Neuron (in vitro differentiated cells): ENCODE data around the gene CEP68.
A peak's percentile ranks its signal among the peaks of the same experiment; 100 is the strongest.

Experiments
- H2AFZ ChIP-seq: one replicate; pipeline ENCODE4 v1.6.1; 2013; ENCODE audit warnings: low read depth, mild to moderate bottlenecking, inconsistent platforms, low read length, moderate library complexity
- H3K27me3 ChIP-seq: one replicate; pipeline ENCODE4 v1.6.1; 2013; ENCODE audit warnings: low read length; ENCODE audit not compliant: insufficient read depth
- H3K36me3 ChIP-seq: one replicate; pipeline ENCODE4 v1.6.1; 2013; ENCODE audit warnings: low read length; ENCODE audit not compliant: insufficient read depth
- H3K4me1 ChIP-seq: one replicate; pipeline ENCODE4 v1.6.1; 2013; ENCODE audit warnings: low read length; ENCODE audit not compliant: insufficient read depth
- H3K4me3 ChIP-seq: 2 replicates; pipeline ENCODE4 v1.5.1; 2013; ENCODE audit warnings: mild to moderate bottlenecking, low read length, moderate library complexity
- H3K9me3 ChIP-seq: one replicate; pipeline ENCODE4 v1.6.1; 2013; ENCODE audit warnings: low read length

CEP68 gene

DNA sequence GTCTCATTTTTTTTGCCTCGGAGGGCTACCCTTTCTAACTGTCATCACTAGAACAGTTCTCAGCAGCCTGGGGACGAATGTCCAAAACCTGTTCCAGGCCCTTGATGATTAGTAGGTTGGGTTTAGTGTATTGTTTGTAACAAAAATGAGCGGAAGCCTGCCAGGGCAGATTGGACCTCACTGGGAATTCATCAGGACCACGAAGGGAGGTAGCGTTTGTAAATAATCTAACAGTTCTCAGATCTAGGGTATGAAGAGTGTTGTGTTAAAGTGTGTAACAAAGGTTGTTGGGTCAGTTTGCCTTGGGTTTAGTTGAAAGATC, 799 bp downstream of the CEP68 start:
- H3K36me3 ChIP-seq, result no peaks in the 10 kb centered on the region
- no peaks in the 10 kb centered on the region for H3K27me3 ChIP-seq
- no peaks in the 10 kb centered on the region for H3K9me3 ChIP-seq
- peak overlapping the region; percentile 89 for H3K4me3 ChIP-seq
- H2AFZ ChIP-seq, result peak overlapping the region; percentile 78
- H3K4me1 ChIP-seq, result peaks cover 11% of the 10 kb centered on the region

DNA sequence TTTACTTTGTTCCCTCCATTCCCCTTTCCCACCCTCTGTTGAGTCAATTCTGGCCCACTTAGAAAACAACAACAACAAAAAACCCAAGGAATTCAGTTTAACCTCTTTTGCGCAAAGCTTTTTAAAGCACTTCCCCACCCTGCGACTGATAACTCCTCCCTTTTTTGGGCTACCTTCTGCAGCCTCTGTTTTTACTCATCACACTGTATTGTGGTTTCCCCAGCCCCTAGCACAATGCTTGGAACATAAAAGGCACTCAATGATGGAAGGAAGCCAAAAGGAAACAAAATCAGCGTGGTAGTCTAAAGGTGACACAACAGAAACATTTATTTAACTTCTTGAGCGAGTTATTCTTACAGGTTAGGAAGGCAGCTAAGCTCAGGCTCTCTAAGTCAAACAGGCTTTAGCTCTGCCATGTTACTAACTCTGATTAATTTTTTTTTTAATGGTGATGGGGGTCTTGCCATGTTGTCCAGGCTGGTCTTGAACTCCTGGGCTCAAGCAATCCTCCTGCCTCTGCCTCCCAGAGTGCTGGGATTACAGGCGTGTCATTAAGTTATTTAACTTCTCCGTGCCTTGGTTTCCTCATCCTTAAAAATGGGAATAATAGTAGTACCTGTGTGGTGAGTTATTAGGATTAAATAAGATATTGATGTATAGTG, 1.3 kb downstream of the CEP68 start:
- Histone ChIP-seq H3K4me3 (peak overlapping the region; percentile 89), H3K36me3 (no peaks in the 10 kb centered on the region), H2AFZ (no peak overlapping the region), H3K27me3 (no peaks in the 10 kb centered on the region), H3K9me3 (no peaks in the 10 kb centered on the region), H3K4me1 (peaks cover 11% of the 10 kb centered on the region)

DNA sequence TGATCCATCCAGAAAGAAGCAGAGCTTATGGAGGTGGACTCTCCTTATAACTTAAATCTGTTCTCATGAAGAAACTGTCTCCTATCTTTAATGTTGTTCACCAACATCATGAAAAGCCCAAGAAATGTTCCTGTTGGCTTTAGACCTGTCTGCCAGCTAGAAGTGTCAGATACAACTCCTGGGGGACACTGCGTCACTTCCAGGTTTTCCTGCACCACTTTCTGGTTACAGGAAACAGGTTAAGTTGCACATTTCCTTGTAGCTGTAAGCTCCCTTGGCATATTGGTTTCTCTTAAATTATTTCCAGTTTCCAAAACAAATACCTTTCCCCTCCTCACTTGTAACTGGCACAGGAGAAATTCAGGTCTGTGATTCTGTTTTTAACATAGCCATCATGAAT, 2.9 kb downstream of the CEP68 start:
- H3K27me3 ChIP-seq, result no peaks in the 10 kb centered on the region
- no peak overlapping the region for H2AFZ ChIP-seq
- no peaks in the 10 kb centered on the region for H3K9me3 ChIP-seq
- H3K36me3 ChIP-seq, result peaks cover 2% of the 10 kb centered on the region
- peaks cover 11% of the 10 kb centered on the region for H3K4me1 ChIP-seq
- H3K4me3 ChIP-seq, result no peak overlapping the region

DNA sequence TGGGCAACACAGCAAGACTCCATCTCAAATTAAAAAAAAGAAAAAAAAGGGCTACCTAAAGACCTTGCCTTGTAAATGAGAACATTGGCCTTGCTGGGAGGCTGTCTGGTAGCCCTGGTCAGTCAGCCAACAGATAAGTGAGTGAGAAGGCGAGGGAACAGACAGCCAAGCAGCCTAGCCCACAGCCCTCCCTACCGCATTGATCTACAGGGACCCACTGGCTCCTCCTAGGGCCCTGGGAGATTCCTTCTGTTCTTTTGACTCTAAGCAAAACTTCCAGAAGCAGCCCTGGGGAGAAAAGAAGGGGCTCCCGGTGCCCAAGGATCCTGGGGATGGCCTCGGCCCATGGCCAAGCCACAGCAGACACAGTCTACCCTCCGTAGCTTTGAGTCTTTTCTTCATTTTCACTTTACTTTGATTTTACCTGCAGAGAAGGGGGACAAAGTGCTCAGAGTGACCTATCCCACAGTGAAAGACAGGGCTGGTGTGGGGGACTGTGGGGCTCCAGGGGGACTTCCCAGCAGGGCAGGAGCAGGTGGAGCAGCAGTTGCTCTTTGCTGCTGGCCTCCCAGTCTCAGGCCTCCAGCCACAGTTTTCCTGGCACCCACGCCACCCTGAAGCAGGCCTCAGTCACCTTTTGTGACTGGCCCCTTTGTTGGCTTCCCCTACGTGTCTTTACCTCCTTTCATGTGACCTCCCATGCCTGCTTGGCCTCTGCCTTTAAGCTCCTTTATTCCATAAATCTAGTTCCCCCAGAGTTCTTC, 5.1 kb downstream of the CEP68 start:
- no peaks in the 10 kb centered on the region for H3K27me3 ChIP-seq
- no peaks in the 10 kb centered on the region for H3K9me3 ChIP-seq
- peaks cover 11% of the 10 kb centered on the region for H3K4me1 ChIP-seq
- no peak overlapping the region for H3K4me3 ChIP-seq
- H3K36me3 ChIP-seq, result peaks cover 4% of the 10 kb centered on the region
- H2AFZ ChIP-seq, result no peak overlapping the region

DNA sequence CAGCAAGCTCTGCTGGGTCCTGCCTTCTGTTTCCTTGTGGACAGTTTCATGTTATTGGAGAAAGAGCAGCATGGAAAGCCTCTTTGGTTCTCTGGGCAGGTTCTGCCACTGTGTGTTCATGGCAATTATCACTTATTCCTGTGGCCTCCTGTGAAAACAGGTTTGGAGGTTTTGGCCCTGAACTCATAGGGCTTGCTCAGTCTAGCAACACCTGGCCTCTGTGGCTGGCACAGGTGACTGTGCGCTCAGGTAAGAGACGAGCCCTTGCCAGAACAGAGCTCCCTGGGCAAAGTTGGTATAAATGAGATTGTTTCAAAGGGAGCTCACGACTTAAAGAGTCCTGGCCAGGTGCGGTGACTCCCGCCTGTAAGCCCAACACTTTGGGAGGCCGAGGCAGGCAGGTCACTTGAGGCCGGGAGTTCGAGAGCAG, 5.7 kb downstream of the CEP68 start:
- Histone ChIP-seq H3K4me1 (peaks cover 11% of the 10 kb centered on the region), H3K27me3 (no peaks in the 10 kb centered on the region), H3K4me3 (no peak overlapping the region)

DNA sequence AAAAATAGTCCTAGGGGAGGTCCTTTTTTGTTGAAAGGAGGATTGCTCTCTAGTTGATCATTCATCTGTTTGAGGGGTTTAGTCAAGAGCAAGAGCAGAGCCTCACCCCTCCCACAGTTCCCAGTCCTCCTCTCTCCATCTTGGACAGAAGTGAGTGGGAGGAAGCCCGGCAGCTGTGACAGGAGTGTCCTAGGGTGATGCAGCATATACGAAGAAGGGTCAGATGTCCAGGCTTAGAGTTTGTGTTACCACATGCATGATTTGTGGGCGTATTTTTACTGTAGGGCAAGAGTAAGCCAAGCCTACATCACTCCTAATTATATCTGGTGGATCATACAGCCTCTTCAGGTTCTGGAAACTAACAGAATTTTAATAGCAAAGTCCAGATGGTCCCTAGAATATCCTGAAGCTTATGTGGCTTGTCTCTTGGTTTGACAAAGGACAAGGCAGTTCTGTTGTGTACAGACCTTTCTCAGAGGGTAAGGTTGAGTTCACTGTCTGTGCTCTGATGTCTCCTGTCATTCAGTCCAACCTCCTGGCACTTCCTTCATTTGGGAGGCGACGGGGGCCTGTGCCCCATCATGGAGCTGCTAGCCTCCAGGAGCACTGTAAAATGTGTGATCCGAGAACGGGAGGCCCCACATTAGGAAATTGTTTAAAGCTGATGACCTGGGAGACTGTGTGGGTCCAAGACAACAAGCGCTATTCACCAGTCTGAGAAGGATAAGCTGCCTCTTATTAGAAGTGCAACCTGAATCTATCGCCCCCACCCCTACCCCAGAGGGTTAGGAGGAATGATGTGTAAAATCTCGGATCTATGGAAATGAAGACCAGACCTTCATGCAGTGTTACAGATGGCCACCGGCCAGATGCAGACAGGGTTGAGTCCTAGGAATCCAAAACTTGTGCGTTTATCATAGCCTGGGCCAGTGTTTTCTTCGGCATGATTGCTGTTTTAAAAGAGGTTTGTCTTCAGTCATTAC, 6.9 kb downstream of the CEP68 start:
- H3K4me3 ChIP-seq, result no peak overlapping the region
- no peaks in the 10 kb centered on the region for H3K9me3 ChIP-seq
- H2AFZ ChIP-seq, result no peak overlapping the region
- H3K27me3 ChIP-seq, result no peaks in the 10 kb centered on the region
- H3K4me1 ChIP-seq, result peaks cover under 1% of the 10 kb centered on the region
- H3K36me3 ChIP-seq, result peaks cover 4% of the 10 kb centered on the region

More for the DNA sequence above, 5.7 kb downstream of the CEP68 start:
- H3K36me3 ChIP-seq, result peaks cover 4% of the 10 kb centered on the region
- no peak overlapping the region for H2AFZ ChIP-seq
- no peaks in the 10 kb centered on the region for H3K9me3 ChIP-seq

DNA sequence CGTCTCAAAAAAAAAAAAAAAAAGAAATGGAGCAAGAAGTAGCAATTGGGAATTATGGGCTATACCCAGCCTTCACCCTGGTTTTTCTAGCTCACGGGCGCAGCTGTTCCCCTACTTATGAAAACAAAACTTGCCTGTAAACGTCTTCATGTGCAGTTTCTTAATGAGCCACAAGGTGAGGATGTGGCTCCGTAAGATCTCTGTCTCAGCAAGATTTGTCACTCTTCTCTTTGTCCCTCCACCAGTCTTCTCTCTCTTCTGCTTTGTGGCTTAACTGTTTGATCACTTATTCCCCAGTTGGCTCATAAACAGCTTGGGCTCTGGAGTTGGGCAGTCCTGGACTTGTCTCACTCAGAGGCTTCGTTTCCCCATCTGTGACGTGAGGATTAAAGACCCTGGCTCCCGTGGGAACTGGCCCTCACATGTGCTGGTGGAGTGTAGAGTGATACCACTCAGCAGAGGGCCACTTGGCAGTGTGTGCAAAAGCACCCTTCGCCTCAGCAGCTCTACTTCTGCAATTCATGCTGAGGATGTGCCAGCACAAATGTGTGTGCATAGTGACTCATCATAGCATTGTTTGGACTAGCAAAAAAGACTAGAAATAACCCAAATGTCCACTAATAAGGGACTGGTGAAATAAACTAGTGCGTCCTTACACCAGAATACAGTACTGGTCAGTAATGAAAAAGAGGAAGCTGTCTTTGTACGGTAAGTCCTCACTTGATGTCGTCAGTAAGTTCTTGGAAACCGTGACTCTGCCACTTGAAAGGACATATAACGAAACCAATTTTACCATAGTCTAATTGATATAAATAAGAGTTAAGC, 8.7 kb downstream of the CEP68 start:
- H3K4me1 ChIP-seq, result no peaks in the 10 kb centered on the region
- no peaks in the 10 kb centered on the region for H3K9me3 ChIP-seq
- no peak overlapping the region for H3K4me3 ChIP-seq
- no peak overlapping the region for H2AFZ ChIP-seq
- peaks cover 16% of the 10 kb centered on the region for H3K36me3 ChIP-seq
- no peaks in the 10 kb centered on the region for H3K27me3 ChIP-seq

DNA sequence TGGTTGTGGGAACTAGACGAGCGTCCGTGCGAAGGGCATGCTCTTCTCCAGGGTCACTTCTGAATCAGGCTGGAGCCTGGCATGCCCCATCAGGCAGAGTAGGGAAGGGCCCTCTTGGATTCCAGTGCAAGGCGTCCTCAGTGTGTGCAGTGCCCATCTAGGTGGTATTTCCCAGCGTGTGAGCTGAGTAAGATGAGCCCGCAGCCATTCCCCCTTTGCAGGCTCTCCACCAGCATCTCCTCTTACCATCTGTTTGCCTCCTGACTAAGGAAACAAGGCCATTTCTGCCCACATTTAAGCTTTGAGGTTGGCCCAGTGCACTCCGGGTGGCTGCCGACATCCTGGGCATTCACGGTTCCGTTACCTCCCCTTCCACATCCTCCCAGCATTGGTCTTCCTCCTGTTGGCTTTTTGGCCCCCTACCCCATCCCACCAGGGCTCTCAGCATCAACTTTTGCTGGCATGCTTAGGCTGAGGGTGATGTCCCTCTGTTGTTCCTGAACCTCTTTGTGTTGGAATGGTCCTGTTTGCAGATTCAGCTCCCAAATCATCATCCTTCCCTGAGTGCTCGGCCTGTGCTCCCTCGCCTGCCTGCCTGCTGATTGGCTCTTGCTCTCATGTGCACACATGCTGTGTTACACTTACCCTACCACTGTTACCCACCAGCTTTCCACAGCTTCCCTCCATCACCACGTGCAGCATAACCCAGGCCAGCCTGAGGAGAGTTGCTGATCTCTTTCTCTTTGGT, 11.8 kb downstream of the CEP68 start:
- H3K36me3 ChIP-seq, result peaks cover 46% of the 10 kb centered on the region
- no peaks in the 10 kb centered on the region for H3K9me3 ChIP-seq
- H3K27me3 ChIP-seq, result no peaks in the 10 kb centered on the region
- no peak overlapping the region for H3K4me3 ChIP-seq
- H2AFZ ChIP-seq, result no peak overlapping the region
- H3K4me1 ChIP-seq, result no peaks in the 10 kb centered on the region

DNA sequence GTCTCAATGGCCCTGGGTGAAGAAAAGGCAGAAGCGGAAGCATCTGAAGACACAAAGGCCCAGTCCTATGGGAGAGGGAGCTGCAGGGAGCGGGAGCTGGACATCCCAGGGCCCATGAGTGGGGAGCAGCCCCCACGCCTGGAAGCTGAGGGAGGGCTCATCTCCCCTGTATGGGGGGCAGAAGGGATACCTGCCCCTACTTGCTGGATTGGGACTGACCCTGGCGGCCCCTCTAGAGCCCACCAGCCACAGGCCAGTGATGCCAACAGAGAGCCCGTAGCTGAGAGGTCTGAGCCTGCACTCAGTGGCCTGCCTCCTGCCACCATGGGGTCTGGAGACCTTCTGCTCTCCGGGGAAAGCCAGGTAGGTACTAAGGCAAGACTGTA, 13.2 kb downstream of the CEP68 start:
- peaks cover 59% of the 10 kb centered on the region for H3K36me3 ChIP-seq
- H2AFZ ChIP-seq, result no peak overlapping the region
- no peaks in the 10 kb centered on the region for H3K9me3 ChIP-seq
- H3K4me1 ChIP-seq, result no peaks in the 10 kb centered on the region
- H3K4me3 ChIP-seq, result no peak overlapping the region
- H3K27me3 ChIP-seq, result no peaks in the 10 kb centered on the region

DNA sequence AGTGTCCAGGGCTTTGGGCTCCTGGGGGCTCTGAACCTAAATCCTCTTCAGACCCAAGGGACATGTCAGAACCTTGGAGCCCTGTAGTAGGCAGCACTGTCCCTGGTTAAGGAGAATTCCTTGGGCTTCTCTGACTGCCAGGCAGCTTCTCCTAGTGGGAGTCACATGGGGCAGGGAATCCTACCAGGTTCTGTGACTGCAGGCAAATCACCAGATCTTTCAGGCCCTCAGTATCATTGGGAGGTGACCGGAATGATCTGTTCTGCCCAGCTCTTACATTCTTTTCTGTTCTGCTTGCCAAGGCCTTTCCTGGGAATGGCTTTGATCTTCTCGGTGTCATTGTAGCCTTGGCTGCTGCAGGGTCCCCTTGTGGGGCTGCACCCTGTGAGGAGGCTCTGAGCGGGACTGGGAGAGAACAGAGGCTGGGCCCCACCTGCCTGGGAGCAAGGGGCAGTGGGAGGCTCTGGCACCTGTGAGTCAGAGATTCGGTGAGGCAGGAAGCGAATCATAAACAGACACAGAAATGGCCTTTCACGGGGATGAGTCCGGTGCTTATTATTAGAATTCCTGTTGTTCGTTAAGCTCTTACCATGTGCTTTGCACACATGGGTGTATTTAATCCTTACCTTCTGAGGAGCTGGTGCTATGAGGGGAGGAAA, 14.1 kb downstream of the CEP68 start:
- Histone ChIP-seq H2AFZ (no peak overlapping the region), H3K4me3 (no peak overlapping the region), H3K4me1 (no peaks in the 10 kb centered on the region), H3K9me3 (no peaks in the 10 kb centered on the region), H3K36me3 (peaks cover 60% of the 10 kb centered on the region), H3K27me3 (no peaks in the 10 kb centered on the region)

DNA sequence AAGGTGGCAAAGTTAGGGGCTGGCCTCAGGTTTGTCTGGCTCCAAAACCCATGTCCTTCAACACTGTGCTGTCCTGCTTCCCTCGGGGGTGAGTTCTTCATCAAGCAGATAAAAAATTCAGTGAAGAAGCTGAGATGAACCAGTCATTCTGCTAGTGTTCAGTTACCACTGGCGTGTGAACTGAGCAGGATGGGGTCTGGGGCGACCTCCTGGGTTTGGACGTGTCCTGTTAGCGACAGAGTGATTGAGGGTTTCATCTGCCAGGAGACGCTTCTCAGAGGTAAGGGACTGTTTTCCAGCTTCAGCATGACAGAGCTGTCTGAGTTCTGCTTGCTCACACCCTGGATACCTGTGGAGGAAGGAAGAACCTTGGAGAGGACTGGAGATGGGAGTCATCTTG, 14.6 kb downstream of the CEP68 start:
- H3K9me3 ChIP-seq, result no peaks in the 10 kb centered on the region
- peaks cover 66% of the 10 kb centered on the region for H3K36me3 ChIP-seq
- no peak overlapping the region for H3K4me3 ChIP-seq
- no peaks in the 10 kb centered on the region for H3K4me1 ChIP-seq
- no peaks in the 10 kb centered on the region for H3K27me3 ChIP-seq
- no peak overlapping the region for H2AFZ ChIP-seq
